H9 (cell line): Measurements from ENCODE around the gene LRFN3. TPM values are rescaled to one million over a fixed set of nuclear protein-coding genes. Genes with fewer than 3 reads are reported as not detected.
A peak's percentile ranks its signal among the peaks of the same experiment; 100 is the strongest.

Experiments used
- DNase-seq: peaks from one replicate; pipeline ENCODE4 v3.0.0-alpha.2; 2017
- H2AFZ ChIP-seq: one replicate; pipeline ENCODE4 v1.6.1; 2013; ENCODE audit warnings: mild to moderate bottlenecking, low read length, control low read depth, moderate library complexity
- H2AK5ac ChIP-seq: 2 replicates; pipeline ENCODE4 v1.6.1; 2013; ENCODE audit warnings: low read length, control low read depth, mixed read lengths; ENCODE audit not compliant: insufficient read length
- H2BK120ac ChIP-seq: one replicate; pipeline ENCODE4 v1.6.1; 2013; ENCODE audit warnings: low read depth, mild to moderate bottlenecking, low read length, control low read depth, inconsistent platforms; ENCODE audit not compliant: poor library complexity, severe bottlenecking
- H2BK12ac ChIP-seq: 2 replicates; pipeline ENCODE4 v1.6.1; 2013; ENCODE audit warnings: low read length, control low read depth, mixed read lengths, low read depth; ENCODE audit not compliant: insufficient read length
- H2BK15ac ChIP-seq: 2 replicates; pipeline ENCODE4 v1.6.1; 2013; ENCODE audit warnings: low read depth, low read length, control low read depth
- H2BK20ac ChIP-seq: one replicate; pipeline ENCODE4 v1.6.1; 2013; ENCODE audit warnings: low read depth, mild to moderate bottlenecking, low read length, control low read depth, inconsistent platforms; ENCODE audit not compliant: poor library complexity, severe bottlenecking
- H2BK5ac ChIP-seq: 2 replicates; pipeline ENCODE4 v1.6.1; 2013; ENCODE audit warnings: low read length, control low read depth, mixed read lengths; ENCODE audit not compliant: insufficient read length
- H3K14ac ChIP-seq: 2 replicates; pipeline ENCODE4 v1.6.1; 2013; ENCODE audit warnings: low read length, control low read depth; ENCODE audit not compliant: insufficient read depth
- H3K18ac ChIP-seq: 2 replicates; pipeline ENCODE4 v1.6.1; 2013; ENCODE audit warnings: low read depth, mild to moderate bottlenecking, mixed read lengths, low read length, control low read depth; ENCODE audit not compliant: insufficient read length
- H3K23ac ChIP-seq: 2 replicates; pipeline ENCODE4 v1.6.1; 2013; ENCODE audit warnings: low read length, control low read depth, mixed read lengths, low read depth; ENCODE audit not compliant: insufficient read length
- H3K23me2 ChIP-seq: 2 replicates; pipeline ENCODE4 v1.6.1; 2013; ENCODE audit warnings: low read depth, mild to moderate bottlenecking, mixed read lengths, low read length, control low read depth; ENCODE audit not compliant: insufficient read length, poor library complexity, severe bottlenecking
- H3K27ac ChIP-seq: 2 replicates; pipeline ENCODE4 v1.5.1; 2013; ENCODE audit warnings: low read length, control low read depth, mixed read lengths, low read depth; ENCODE audit not compliant: insufficient read length
- H3K27me3 ChIP-seq: 2 replicates; pipeline ENCODE4 v1.6.1; 2013; ENCODE audit warnings: low read length, control low read depth, inconsistent platforms; ENCODE audit not compliant: insufficient read depth
- H3K4ac ChIP-seq: 2 replicates; pipeline ENCODE4 v1.6.1; 2013; ENCODE audit warnings: low read depth, mild to moderate bottlenecking, control low read depth, inconsistent platforms, low read length, moderate library complexity
- H3K4me1 ChIP-seq: 2 replicates; pipeline ENCODE4 v1.6.1; 2013; ENCODE audit warnings: low read length, control low read depth, inconsistent platforms; ENCODE audit not compliant: insufficient read depth
- H3K4me2 ChIP-seq: 2 replicates; pipeline ENCODE4 v1.6.1; 2013; ENCODE audit warnings: low read length, control low read depth, mixed read lengths; ENCODE audit not compliant: insufficient read length, insufficient read depth
- H3K56ac ChIP-seq: 2 replicates; pipeline ENCODE4 v1.6.1; 2013; ENCODE audit warnings: low read depth, mild to moderate bottlenecking, mixed read lengths, low read length, control low read depth; ENCODE audit not compliant: insufficient read length
- H3K79me1 ChIP-seq: 2 replicates; pipeline ENCODE4 v1.6.1; 2013; ENCODE audit warnings: low read depth, mild to moderate bottlenecking, moderate library complexity, low read length, control low read depth, inconsistent platforms; ENCODE audit not compliant: insufficient read depth, poor library complexity, severe bottlenecking
- H3K79me2 ChIP-seq: 2 replicates; pipeline ENCODE4 v1.6.1; 2013; ENCODE audit warnings: low read length, control low read depth, inconsistent platforms; ENCODE audit not compliant: insufficient read depth
- H3K9ac ChIP-seq: 2 replicates; pipeline ENCODE4 v1.6.1; 2013; ENCODE audit warnings: low read length, control low read depth, mixed read lengths; ENCODE audit not compliant: insufficient read length; ENCODE audit errors: extremely low read depth
- H3K9me3 ChIP-seq: one replicate; pipeline ENCODE4 v1.6.1; 2013; ENCODE audit warnings: low read depth, low read length, inconsistent platforms; ENCODE audit not compliant: control insufficient read depth
- H3T11ph ChIP-seq: one replicate; pipeline ENCODE4 v1.6.1; 2013; ENCODE audit warnings: mild to moderate bottlenecking, low read length, control low read depth, inconsistent platforms
- H4K20me1 ChIP-seq: one replicate; pipeline ENCODE4 v1.6.1; 2013; ENCODE audit not compliant: control insufficient read depth, insufficient read length, insufficient read depth
- H4K5ac ChIP-seq: 2 replicates; pipeline ENCODE4 v1.6.1; 2013; ENCODE audit warnings: low read depth, mild to moderate bottlenecking, mixed read lengths, low read length, control low read depth; ENCODE audit not compliant: insufficient read length
- H4K8ac ChIP-seq: replicated peaks from 2 replicates; pipeline ENCODE4 v1.6.1; 2013; ENCODE audit warnings: low read length, control low read depth, mixed read lengths, low read depth; ENCODE audit not compliant: insufficient read length
- H4K91ac ChIP-seq: 2 replicates; pipeline ENCODE4 v1.6.1; 2013; ENCODE audit warnings: low read depth, mild to moderate bottlenecking, moderate library complexity, mixed read lengths, low read length, control low read depth; ENCODE audit not compliant: insufficient read length
- H3K27ac Mint-ChIP-seq, 3 experiments: 2 replicates in 2 of 3; 3 replicates in 1 of 3; pipeline ENCODE4 v1.8.0; 2020 to 2021; ENCODE audit warnings: mixed read lengths in 3 of 3, mild to moderate bottlenecking in 1 of 3, moderate library complexity in 1 of 3
- H3K27me3 Mint-ChIP-seq: 2 replicates; pipeline ENCODE4 v1.8.0; 2021; ENCODE audit warnings: low read depth, mild to moderate bottlenecking, moderate library complexity, mixed read lengths
- H3K36me3 Mint-ChIP-seq, 3 experiments: 2 replicates in 2 of 3; 3 replicates in 1 of 3; pipeline ENCODE4 v1.8.0; 2020 to 2021; ENCODE audit warnings: low read depth in 3 of 3, mixed read lengths in 3 of 3; ENCODE audit not compliant: insufficient read depth in 1 of 3
- H3K4me1 Mint-ChIP-seq, 2 experiments: 2 replicates each; pipeline ENCODE4 v1.8.0; 2020; ENCODE audit warnings: mixed read lengths in 2 of 2
- H3K4me3 Mint-ChIP-seq, 2 experiments: 2 replicates in 1 of 2; 3 replicates in 1 of 2; pipeline ENCODE4 v1.8.0; 2020 to 2021; ENCODE audit warnings: mild to moderate bottlenecking in 2 of 2, mixed read lengths in 2 of 2, moderate library complexity in 1 of 2
- H3K9me3 Mint-ChIP-seq, 2 experiments: 2 replicates in 1 of 2; 3 replicates in 1 of 2; pipeline ENCODE4 v1.8.0; 2020; ENCODE audit warnings: mild to moderate bottlenecking in 2 of 2, mixed read lengths in 2 of 2, moderate library complexity in 1 of 2
- CTCF ChIP-seq: fragments of 200-600 bp; sonication (generic); conservative IDR thresholded peaks from 3 replicates; pipeline ENCODE4 v1.8.0; 2021; ENCODE audit warnings: antibody characterized with exemption, mild to moderate bottlenecking
- WGBS: extraction: QIAGEN DNeasy Blood & Tissue Kit; methylation state at CpG from one replicate; pipeline ENCODE4 v1.1.7; 2013; ENCODE audit warnings: missing lambda C conversion rate, low lambda C conversion rate, mixed read lengths; ENCODE audit not compliant: insufficient read length; ENCODE audit errors: extremely low coverage; 5-methylcytosine and 5-hydroxymethylcytosine counted together
- total RNA-seq: library from RNA; stranded (reverse); gene quantifications from 2 replicates; pipeline ENCODE4 v1.2.1, GENCODE V29; 2021

Gene LRFN3
- total RNA-seq, 1 experiment from 2014 or later, result 20.5 TPM

- no peak overlapping the region for H2BK20ac ChIP-seq
- WGBS, result no CpG with 5 or more reads among the region's 47 CpGs
These were observed 4.9 kb upstream of the LRFN3 start for GRCh38 chr19:35931161-35931873.

More at GRCh38 chr19:35931161-35931873, 4.9 kb upstream of the LRFN3 start:
- H3K4me2 ChIP-seq, result peak overlapping the region; percentile 49
- no peak overlapping the region for H3K27ac ChIP-seq
- no peak overlapping the region for H3K23ac ChIP-seq
- H3K27ac Mint-ChIP-seq, result peak overlapping the region; percentile 90 to 96 (median 91); a peak in 6 of 7 replicates
- H2AK5ac ChIP-seq, result no peak overlapping the region
- no peaks in the 10 kb centered on the region for H4K20me1 ChIP-seq
- peaks cover 11% of the 10 kb centered on the region for H3K27me3 Mint-ChIP-seq
- DNase-seq, result peak; percentile 100
- no peak overlapping the region for H4K91ac ChIP-seq
- H3K9ac ChIP-seq, result peak overlapping the region; percentile 23
- H2AFZ ChIP-seq, result no peak overlapping the region
- TF ChIP-seq CTCF, result peak; percentile 90
- no peak overlapping the region for H2BK120ac ChIP-seq
- no peaks in the 10 kb centered on the region for H3K9me3 Mint-ChIP-seq
- no peak overlapping the region for H3K4ac ChIP-seq
- no peak overlapping the region for H4K8ac ChIP-seq
- H3K4me1 ChIP-seq, result no peaks in the 10 kb centered on the region
- no peaks in the 10 kb centered on the region for H3K79me2 ChIP-seq
- H3K4me3 Mint-ChIP-seq, result peak overlapping the region; percentile 50 to 75
- H3K27me3 ChIP-seq, result no peaks in the 10 kb centered on the region
- no peak overlapping the region for H3T11ph ChIP-seq
- no peak overlapping the region for H3K18ac ChIP-seq
- no peak overlapping the region for H3K56ac ChIP-seq
- no peaks in the 10 kb centered on the region for H3K36me3 Mint-ChIP-seq
- H3K23me2 ChIP-seq, result peaks cover 6% of the 10 kb centered on the region
- peaks cover 26 to 30% of the 10 kb centered on the region in 2 experiments for H3K4me1 Mint-ChIP-seq
- no peak overlapping the region for H2BK5ac ChIP-seq
- no peak overlapping the region for H2BK12ac ChIP-seq
- H3K9me3 ChIP-seq, result no peaks in the 10 kb centered on the region
- no peak overlapping the region for H4K5ac ChIP-seq
- H3K14ac ChIP-seq, result no peak overlapping the region
- no peaks in the 10 kb centered on the region for H3K79me1 ChIP-seq
- H2BK15ac ChIP-seq, result no peak overlapping the region
